Testis (tissue), 2 donors: Measurements from ENCODE around the gene ZNF33A.

ENCODE experiments used
- CTCF ChIP-seq, 3 experiments: fragments of 450-650 bp in 2 of 3; fragments of 200-600 bp in 1 of 3; sonication (generic) in 1 of 3; IDR thresholded peaks; one replicate each; pipeline ENCODE4 v1.5.1; 2016 to 2019; ENCODE audit warnings: antibody characterized with exemption in 3 of 3, mild to moderate bottlenecking in 2 of 3, moderate library complexity in 1 of 3
- POLR2A ChIP-seq: fragments of 450-650 bp; IDR thresholded peaks from one replicate; pipeline ENCODE4 v1.6.1; 2017; ENCODE audit warnings: antibody characterized with exemption, mild to moderate bottlenecking, moderate library complexity

DNA sequence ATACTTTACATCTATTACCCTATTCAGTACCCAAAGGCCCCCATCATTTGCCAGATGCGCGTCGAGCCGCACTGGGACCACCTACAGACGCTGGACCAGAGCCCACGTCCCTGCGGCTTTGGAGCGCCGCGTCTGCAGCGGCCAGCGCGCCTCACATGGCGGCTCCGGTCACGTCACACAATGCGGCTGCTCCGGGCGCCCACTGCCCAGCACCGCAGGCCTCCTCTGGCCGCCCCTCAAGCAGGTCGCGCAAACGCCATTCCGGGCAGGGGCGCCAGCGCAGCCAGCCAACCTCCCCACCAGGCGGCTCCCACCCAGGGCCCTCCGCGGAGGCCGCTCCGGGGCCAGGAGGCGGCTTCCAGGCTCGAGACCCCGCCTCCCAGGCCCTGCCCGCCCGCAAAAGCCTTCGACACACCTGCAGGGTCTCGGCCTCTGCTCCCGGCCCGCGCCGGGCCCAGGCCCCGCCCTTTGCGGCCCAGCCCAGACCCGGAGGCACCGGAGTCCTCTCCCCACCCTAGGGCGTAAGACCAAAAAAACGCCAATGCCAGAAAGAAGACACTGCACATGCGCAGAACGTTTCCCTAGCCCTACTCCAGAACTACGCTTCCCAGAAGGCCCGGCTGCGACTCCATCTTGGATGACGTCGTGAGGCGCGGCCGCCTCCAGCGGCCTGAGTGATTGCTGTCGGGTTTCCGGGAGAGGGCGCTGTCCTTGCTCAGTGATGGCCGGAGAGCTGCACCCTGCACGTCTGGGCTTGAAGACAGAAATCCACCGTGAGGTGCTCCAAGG lies 34.2 kb upstream of the ZNF33A start, which contains the start of gene ZNF25:
- TF ChIP-seq CTCF (IDR thresholded peaks at IDR 0.05) (peak; percentile 89 to 96 (median 92)), POLR2A (peak; percentile 28)
